Measurements from ENCODE around the gene GPR179.

DNA sequence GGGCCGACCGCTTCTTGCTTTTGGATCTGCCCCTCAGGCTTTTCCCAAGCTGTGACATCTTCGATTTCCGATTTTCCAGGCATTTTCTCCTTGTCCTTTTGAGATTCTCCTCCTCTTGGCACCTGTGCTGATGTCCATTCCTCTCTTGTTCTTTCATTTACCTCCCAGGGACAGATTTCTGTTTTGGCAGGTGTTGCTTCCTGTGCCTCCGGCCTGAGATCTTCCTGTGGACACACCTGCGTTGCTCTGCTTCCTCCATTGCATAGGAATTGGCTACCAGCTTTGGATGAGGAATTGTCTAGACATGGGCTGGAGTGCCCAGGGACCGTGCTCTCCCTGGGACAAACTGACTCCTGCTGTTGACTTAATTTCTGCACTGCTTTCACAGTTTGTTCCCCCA is 15.1 kb downstream of the GPR179 start:
- TF ChIP-seq, protein P1, sequence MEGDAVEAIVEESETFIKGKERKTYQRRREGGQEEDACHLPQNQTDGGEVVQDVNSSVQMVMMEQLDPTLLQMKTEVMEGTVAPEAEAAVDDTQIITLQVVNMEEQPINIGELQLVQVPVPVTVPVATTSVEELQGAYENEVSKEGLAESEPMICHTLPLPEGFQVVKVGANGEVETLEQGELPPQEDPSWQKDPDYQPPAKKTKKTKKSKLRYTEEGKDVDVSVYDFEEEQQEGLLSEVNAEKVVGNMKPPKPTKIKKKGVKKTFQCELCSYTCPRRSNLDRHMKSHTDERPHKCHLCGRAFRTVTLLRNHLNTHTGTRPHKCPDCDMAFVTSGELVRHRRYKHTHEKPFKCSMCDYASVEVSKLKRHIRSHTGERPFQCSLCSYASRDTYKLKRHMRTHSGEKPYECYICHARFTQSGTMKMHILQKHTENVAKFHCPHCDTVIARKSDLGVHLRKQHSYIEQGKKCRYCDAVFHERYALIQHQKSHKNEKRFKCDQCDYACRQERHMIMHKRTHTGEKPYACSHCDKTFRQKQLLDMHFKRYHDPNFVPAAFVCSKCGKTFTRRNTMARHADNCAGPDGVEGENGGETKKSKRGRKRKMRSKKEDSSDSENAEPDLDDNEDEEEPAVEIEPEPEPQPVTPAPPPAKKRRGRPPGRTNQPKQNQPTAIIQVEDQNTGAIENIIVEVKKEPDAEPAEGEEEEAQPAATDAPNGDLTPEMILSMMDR (IDR thresholded peaks at IDR 0.05 in 8 of 11, conservative IDR thresholded peaks at IDR 0.05 in 3 of 11): no peak
- no peak for TF ChIP-seq POLR2A (IDR thresholded peaks at IDR 0.05)
- no peak for TF ChIP-seq POLR2AphosphoS5 (IDR thresholded peaks at IDR 0.05)
